Spleen (tissue), 11 donors: ENCODE measurements around the gene SEC11C. TPM values are rescaled to one million over a fixed set of nuclear protein-coding genes. Genes with fewer than 3 reads are reported as not detected.

Experiments used
- DNase-seq: peaks from one replicate; pipeline ENCODE4 v3.0.0-alpha.2; 2020
- H3K27ac ChIP-seq, 8 donors: fragments of 200-600 bp; sonication (generic) in 7 of 8; 1 replicate in 4 of 8; 2 replicates in 4 of 8; pipeline versions ENCODE4 v1.5.0 to v1.8.0; 2016 to 2021; ENCODE audit warnings: inconsistent platforms in 4 of 8, mild to moderate bottlenecking in 4 of 8, moderate library complexity in 1 of 8
- H3K27me3 ChIP-seq, 7 donors: fragments of 200-600 bp; sonication (generic) in 6 of 7; replicated peaks in 1 of 7; 1 replicate in 4 of 7; 2 replicates in 3 of 7; pipeline versions ENCODE4 v1.5.0 to v1.8.0; 2016 to 2021; ENCODE audit warnings: inconsistent platforms in 3 of 7, mild to moderate bottlenecking in 1 of 7
- H3K36me3 ChIP-seq, 6 donors: fragments of 200-600 bp; sonication (generic) in 5 of 6; 1 replicate in 4 of 6; 2 replicates in 2 of 6; pipeline versions ENCODE4 v1.5.0 to v1.8.0; 2016 to 2021; ENCODE audit warnings: inconsistent platforms in 2 of 6
- H3K4me1 ChIP-seq, 6 donors: fragments of 200-600 bp; sonication (generic) in 5 of 6; 1 replicate in 3 of 6; 2 replicates in 3 of 6; pipeline versions ENCODE4 v1.5.0 to v1.8.0; 2016 to 2021; ENCODE audit warnings: inconsistent platforms in 3 of 6
- H3K4me3 ChIP-seq, 8 donors: fragments of 200-600 bp; sonication (generic) in 7 of 8; 1 replicate in 4 of 8; 2 replicates in 4 of 8; pipeline versions ENCODE4 v1.5.0 to v1.8.0; 2016 to 2021; ENCODE audit warnings: inconsistent platforms in 4 of 8, mild to moderate bottlenecking in 4 of 8, moderate library complexity in 2 of 8
- H3K9me3 ChIP-seq, 8 donors: fragments of 200-600 bp; sonication (generic) in 7 of 8; 1 replicate in 4 of 8; 2 replicates in 4 of 8; pipeline versions ENCODE4 v1.5.0 to v1.8.0; 2016 to 2021; ENCODE audit warnings: inconsistent platforms in 4 of 8
- CTCF ChIP-seq, 11 experiments: fragments of 200-600 bp in 7 of 11; fragments of 450-650 bp in 4 of 11; sonication (generic) in 4 of 11; IDR thresholded peaks in 8 of 11; conservative IDR thresholded peaks in 3 of 11; 1 replicate in 7 of 11; 2 replicates in 4 of 11; pipeline versions ENCODE4 v1.4.0 to v1.8.0; 2016 to 2021; ENCODE audit warnings: antibody characterized with exemption in 11 of 11, inconsistent platforms in 4 of 11, mild to moderate bottlenecking in 1 of 11
- POLR2A ChIP-seq, 3 donors: fragments of 450-650 bp; IDR thresholded peaks; one replicate each; pipeline ENCODE4 v1.5.1; 2017; ENCODE audit warnings: antibody characterized with exemption in 3 of 3, mild to moderate bottlenecking in 1 of 3
- POLR2AphosphoS5 ChIP-seq, 3 donors: sonication (generic); formaldehyde crosslinking; IDR thresholded peaks; one replicate each; pipeline ENCODE4 v1.5.1; 2017; ENCODE audit warnings: antibody characterized with exemption in 3 of 3
- WGBS, 5 donors: extraction: QIAGEN DNeasy Blood & Tissue Kit in 3 of 5; methylation state at CpG; one replicate each; pipeline versions ENCODE4 v1.1.5 to v1.1.7; 2013 to 2018; 5-methylcytosine and 5-hydroxymethylcytosine counted together
- intact Hi-C: fragments of 100-400 bp; cut with DNase I; formaldehyde crosslinking; loops from one replicate; pipeline ENCODE4 v1.15.0; 2023; ENCODE audit warnings: low total_unique reads
- polyA plus RNA-seq, 3 donors: library from polyadenylated mRNA; stranded (reverse); fragments of 200-250 nt; gene quantifications; one replicate each; pipeline ENCODE4 v1.2.1, GENCODE V29; 2013
- total RNA-seq, 7 donors: library from RNA; depleted of rRNA in 3 of 7; stranded (reverse); fragments of >200 nt in 3 of 7; fragmentation: NEBNext Ultra II Directional in 4 of 7; extraction: Animal tissue kit (Norgen Biotek cat#: 25700) in 4 of 7; gene quantifications; one replicate each; pipeline versions ENCODE4 v1.1.0 to v1.2.1, GENCODE V29; 2016 to 2021
- donor health status: healthy with polysubstance abuse.
- donor health status: DM: no; HTN: no; CAD: no; lungs with moderate emphysema.
- donor health status: DM: no; HTN: no; CAD: no.
- donor health status: Bipolar disorder and iron deficiency.
- donor health status: healthy.
- donor health status: DM: no; HTN: no; CAD: no.
- donor health status: DM: yes; HTN: yes; CAD: no.

Gene SEC11C
- total and polyA plus RNA-seq, 10 donors: 36.7 to 117 (median 63.1) TPM

- intact Hi-C loops: no loop called here
- H3K9me3 ChIP-seq: no peaks in the 10 kb centered on the region
- H3K27me3 ChIP-seq: peaks cover 0 to 10% (median 0%) of the 10 kb centered on the region in 7 donors
- WGBS, 5 donors: 70 to 87% (median 82%) methylated on average over 4 of the region's 4 CpGs
- TF ChIP-seq POLR2A (IDR thresholded peaks at IDR 0.05) (no peak), CTCF (IDR thresholded peaks at IDR 0.05 in 8 of 11, conservative IDR thresholded peaks at IDR 0.05 in 3 of 11) (no peak), POLR2AphosphoS5 (IDR thresholded peaks at IDR 0.05) (no peak)
- no peak overlapping the region for H3K27ac ChIP-seq
- no peaks in the 10 kb centered on the region for H3K4me1 ChIP-seq
- H3K4me3 ChIP-seq: no peak overlapping the region
- DNase-seq: no peak
- no peaks in the 10 kb centered on the region for H3K36me3 ChIP-seq
These were observed 56.6 kb downstream of the SEC11C start for GRCh38 chr18:59196161-59196725.

- no peak for DNase-seq
- Histone ChIP-seq H3K4me3 (no peak overlapping the region), H3K36me3 (no peaks in the 10 kb centered on the region), H3K27ac (no peak overlapping the region), H3K4me1 (no peaks in the 10 kb centered on the region), H3K27me3 (peaks cover 0 to 10% (median 0%) of the 10 kb centered on the region in 7 donors), H3K9me3 (no peaks in the 10 kb centered on the region)
- TF ChIP-seq POLR2A (IDR thresholded peaks at IDR 0.05): no peak
- TF ChIP-seq CTCF (IDR thresholded peaks at IDR 0.05 in 8 of 11, conservative IDR thresholded peaks at IDR 0.05 in 3 of 11): no peak
- no peak for TF ChIP-seq POLR2AphosphoS5 (IDR thresholded peaks at IDR 0.05)
- intact Hi-C loops: no loop called here
- WGBS, 5 donors: 59 to 82% (median 76%) methylated on average over 2 of the region's 2 CpGs
These were observed 58.0 kb downstream of the SEC11C start for GRCh38 chr18:59197636-59198035.

GRCh38 chr18:59198215-59198614 is 58.5 kb downstream of the SEC11C start:
- WGBS, 5 donors: 70 to 86% (median 79%) methylated on average over 6 of the region's 6 CpGs
- TF ChIP-seq POLR2A (IDR thresholded peaks at IDR 0.05) (no peak), POLR2AphosphoS5 (IDR thresholded peaks at IDR 0.05) (no peak), CTCF (IDR thresholded peaks at IDR 0.05 in 8 of 11, conservative IDR thresholded peaks at IDR 0.05 in 3 of 11) (no peak)
- no peaks in the 10 kb centered on the region for H3K36me3 ChIP-seq
- H3K4me3 ChIP-seq: no peak overlapping the region
- no peak overlapping the region for H3K27ac ChIP-seq
- H3K27me3 ChIP-seq: peaks cover 0 to 13% (median 0%) of the 10 kb centered on the region in 7 donors
- intact Hi-C loops: no loop called here
- no peaks in the 10 kb centered on the region for H3K4me1 ChIP-seq
- DNase-seq: no peak
- H3K9me3 ChIP-seq: no peaks in the 10 kb centered on the region

- Histone ChIP-seq H3K36me3 (no peaks in the 10 kb centered on the region), H3K9me3 (no peaks in the 10 kb centered on the region), H3K4me1 (no peaks in the 10 kb centered on the region), H3K27ac (no peak overlapping the region), H3K4me3 (no peak overlapping the region), H3K27me3 (peaks cover 0 to 8% (median 0%) of the 10 kb centered on the region in 7 donors)
- TF ChIP-seq CTCF (IDR thresholded peaks at IDR 0.05 in 8 of 11, conservative IDR thresholded peaks at IDR 0.05 in 3 of 11) (no peak), POLR2AphosphoS5 (IDR thresholded peaks at IDR 0.05) (no peak), POLR2A (IDR thresholded peaks at IDR 0.05) (no peak)
- no peak for DNase-seq
- intact Hi-C loops: no loop called here
- 68 to 87% (median 78%) methylated on average over 3 of the region's 3 CpGs for WGBS, 5 donors
These were observed 61.1 kb downstream of the SEC11C start for GRCh38 chr18:59200787-59201186.
